ENCODE measurements around the gene LRP2.

LRP2 gene

DNA sequence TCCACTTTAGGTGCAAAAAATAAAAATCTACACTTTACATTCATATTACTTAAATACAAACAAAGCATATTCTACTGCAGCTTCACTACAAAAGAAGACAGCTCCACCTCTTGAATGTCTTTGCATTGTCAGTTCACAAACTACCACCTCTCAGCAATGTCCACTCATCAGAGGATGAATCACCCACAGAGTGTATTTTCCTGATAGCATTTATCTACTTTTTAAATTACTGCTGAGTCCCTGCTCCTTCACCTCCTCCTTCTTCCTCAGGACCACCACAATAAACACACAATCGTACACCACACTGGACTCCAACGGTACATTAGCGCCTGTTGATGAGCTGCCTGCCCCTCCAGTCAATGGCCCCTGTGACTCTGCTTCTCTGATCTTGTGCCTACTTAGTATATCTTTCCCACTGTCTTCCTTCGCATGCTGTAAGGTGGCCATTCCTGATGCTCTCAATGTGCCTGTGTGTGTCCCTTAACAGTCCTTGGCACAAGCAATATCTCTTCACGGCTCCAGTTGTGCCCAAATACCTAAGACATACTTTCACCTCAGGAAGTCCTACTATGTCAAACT lies 172.0 kb downstream of the LRP2 start:
- no peak for DNase-seq (ENCODE audit: low read depth)
- Histone ChIP-seq H3K36me3 (ENCODE audit: control insufficient read depth, insufficient read depth, low read length, severe bottlenecking) (no peaks in the 10 kb centered on the region), H3K4me3 (ENCODE audit: low read length) (no peak overlapping the region), H3K9ac (ENCODE audit: low read length) (no peak overlapping the region), H3K9me3 (ENCODE audit: control insufficient read depth, low read length) (no peaks in the 10 kb centered on the region), H3K4me1 (ENCODE audit: control insufficient read depth, insufficient read depth, low read length) (no peaks in the 10 kb centered on the region), H3K27me3 (replicated peaks; ENCODE audit: control insufficient read depth, insufficient read depth, low read length) (peaks cover 19% of the 10 kb centered on the region)

DNA sequence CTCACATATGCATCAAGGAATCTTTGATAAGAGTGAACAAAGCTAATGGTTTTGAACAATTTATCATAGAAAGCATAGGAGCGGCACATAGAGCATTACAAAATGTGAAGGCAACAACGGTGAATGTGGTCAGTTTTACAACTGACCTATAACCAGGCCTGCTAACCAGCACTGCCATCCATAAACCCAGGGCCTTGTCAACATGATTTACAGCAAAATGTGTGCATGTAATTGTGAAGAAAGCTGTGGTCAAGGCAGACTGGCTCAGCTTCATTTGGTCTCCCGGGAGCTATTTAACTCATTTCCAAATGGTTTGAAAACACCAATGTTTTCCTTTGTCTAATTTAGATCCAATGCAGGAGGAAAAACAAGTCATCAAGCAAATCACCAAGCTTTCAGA lies 173.2 kb downstream of the LRP2 start:
- Histone ChIP-seq H3K9ac (ENCODE audit: low read length) (no peak overlapping the region), H3K27me3 (replicated peaks; ENCODE audit: control insufficient read depth, insufficient read depth, low read length) (peaks cover 22% of the 10 kb centered on the region), H3K4me1 (ENCODE audit: control insufficient read depth, insufficient read depth, low read length) (no peaks in the 10 kb centered on the region), H3K36me3 (ENCODE audit: control insufficient read depth, insufficient read depth, low read length, severe bottlenecking) (no peaks in the 10 kb centered on the region), H3K9me3 (ENCODE audit: control insufficient read depth, low read length) (no peaks in the 10 kb centered on the region), H3K4me3 (ENCODE audit: low read length) (no peak overlapping the region)
- no peak for DNase-seq (ENCODE audit: low read depth)

DNA sequence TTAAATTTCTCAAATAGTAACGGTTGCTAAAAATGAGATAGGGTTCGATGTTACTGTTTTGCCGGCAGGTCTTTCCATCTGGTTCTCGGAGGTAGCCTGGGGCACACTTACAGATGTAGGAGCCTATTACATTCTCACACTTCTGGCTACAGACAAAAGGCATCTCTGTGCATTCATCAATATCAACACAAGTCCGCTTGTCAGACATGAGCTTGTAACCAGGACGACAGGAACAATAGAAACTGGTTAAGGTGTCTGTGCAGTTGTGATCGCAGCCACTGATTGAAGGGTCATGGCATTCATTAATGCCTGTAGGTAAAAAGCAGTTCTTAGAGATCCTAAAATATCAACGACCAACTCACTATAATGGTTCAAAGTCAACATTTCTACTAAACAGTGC lies 176.6 kb downstream of the LRP2 start:
- DNase-seq (ENCODE audit: low read depth): no peak
- Histone ChIP-seq H3K4me1 (ENCODE audit: control insufficient read depth, insufficient read depth, low read length) (no peaks in the 10 kb centered on the region), H3K9me3 (ENCODE audit: control insufficient read depth, low read length) (no peaks in the 10 kb centered on the region), H3K9ac (ENCODE audit: low read length) (no peak overlapping the region), H3K36me3 (ENCODE audit: control insufficient read depth, insufficient read depth, low read length, severe bottlenecking) (no peaks in the 10 kb centered on the region), H3K4me3 (ENCODE audit: low read length) (no peak overlapping the region), H3K27me3 (replicated peaks; ENCODE audit: control insufficient read depth, insufficient read depth, low read length) (peaks cover 26% of the 10 kb centered on the region)

DNA sequence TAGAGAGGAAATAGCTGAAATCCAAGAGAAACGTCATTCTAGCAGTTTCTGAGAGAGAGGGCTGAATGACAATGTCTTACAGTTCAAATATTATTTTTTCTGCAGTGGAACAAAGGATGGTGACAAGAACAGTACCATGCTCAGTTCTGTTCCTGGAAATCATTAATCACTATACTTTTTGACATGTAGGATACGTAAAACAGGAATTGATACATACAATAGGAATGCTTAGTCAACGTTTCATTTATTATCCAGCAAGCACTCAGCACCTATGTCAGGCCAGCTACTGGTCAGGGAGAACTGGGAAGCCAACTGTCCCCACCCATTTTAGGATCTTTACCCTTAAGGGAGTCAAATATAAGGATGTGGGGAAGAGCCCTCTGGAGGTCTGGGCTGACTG lies 178.3 kb downstream of the LRP2 start:
- no peak overlapping the region for H3K9ac ChIP-seq (ENCODE audit: low read length)
- no peak overlapping the region for H3K4me3 ChIP-seq (ENCODE audit: low read length)
- no peak for DNase-seq (ENCODE audit: low read depth)
- no peaks in the 10 kb centered on the region for H3K36me3 ChIP-seq (ENCODE audit: control insufficient read depth, insufficient read depth, low read length, severe bottlenecking)
- no peaks in the 10 kb centered on the region for H3K9me3 ChIP-seq (ENCODE audit: control insufficient read depth, low read length)
- no peaks in the 10 kb centered on the region for H3K4me1 ChIP-seq (ENCODE audit: control insufficient read depth, insufficient read depth, low read length)
- H3K27me3 ChIP-seq (replicated peaks; ENCODE audit: control insufficient read depth, insufficient read depth, low read length): peaks cover 26% of the 10 kb centered on the region

DNA sequence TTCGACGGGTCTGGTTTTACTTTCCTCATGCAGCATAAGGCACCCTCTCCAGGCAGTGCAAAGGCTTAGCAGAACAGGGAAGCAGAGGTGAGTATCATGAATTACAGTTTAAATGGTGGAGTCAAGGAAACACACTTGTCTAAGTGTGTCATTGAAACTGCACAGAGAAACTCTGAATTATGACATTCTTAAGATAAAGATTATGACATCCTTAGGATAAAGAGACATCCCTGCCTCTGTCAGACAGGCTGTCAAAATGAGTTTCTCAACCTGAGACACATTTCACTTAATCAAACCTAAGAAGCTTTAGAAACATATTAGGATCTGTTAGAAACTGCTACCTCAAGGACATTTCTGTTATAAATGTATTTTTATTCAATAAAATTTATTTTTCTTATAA lies 179.8 kb downstream of the LRP2 start:
- Histone ChIP-seq H3K4me3 (ENCODE audit: low read length) (no peak overlapping the region), H3K4me1 (ENCODE audit: control insufficient read depth, insufficient read depth, low read length) (no peaks in the 10 kb centered on the region), H3K9me3 (ENCODE audit: control insufficient read depth, low read length) (no peaks in the 10 kb centered on the region), H3K9ac (ENCODE audit: low read length) (no peak overlapping the region), H3K27me3 (replicated peaks; ENCODE audit: control insufficient read depth, insufficient read depth, low read length) (peaks cover 25% of the 10 kb centered on the region), H3K36me3 (ENCODE audit: control insufficient read depth, insufficient read depth, low read length, severe bottlenecking) (no peaks in the 10 kb centered on the region)
- no peak for DNase-seq (ENCODE audit: low read depth)

DNA sequence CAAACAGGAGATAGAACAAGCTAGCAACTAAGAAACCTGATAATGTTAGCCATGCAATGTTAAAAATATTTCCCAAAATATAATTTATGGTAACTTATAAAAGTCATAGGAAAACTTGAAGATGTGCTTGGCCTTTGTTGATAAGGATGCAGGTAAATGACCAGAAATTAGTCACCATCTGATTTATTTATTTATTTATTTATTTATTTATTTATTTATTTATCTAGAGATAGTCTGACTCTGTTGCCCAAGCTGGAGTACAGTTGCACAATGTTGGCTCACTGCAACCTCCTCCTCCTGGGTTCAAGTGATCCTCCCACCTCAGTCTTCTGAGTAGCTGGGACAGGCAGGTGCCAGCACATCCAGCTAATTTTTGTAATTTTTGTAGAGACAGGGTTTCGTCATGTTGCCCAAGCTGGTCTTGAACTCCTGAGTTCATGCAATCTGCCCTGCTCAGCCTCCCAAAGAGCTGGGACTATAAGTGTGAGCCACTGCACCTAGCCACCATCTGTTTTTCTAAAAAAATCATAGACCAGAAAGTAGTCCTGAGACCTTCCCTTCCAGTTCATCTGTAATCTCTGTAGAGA lies 183.4 kb downstream of the LRP2 start:
- Histone ChIP-seq H3K36me3 (ENCODE audit: control insufficient read depth, insufficient read depth, low read length, severe bottlenecking) (no peaks in the 10 kb centered on the region), H3K4me3 (ENCODE audit: low read length) (no peak overlapping the region), H3K9me3 (ENCODE audit: control insufficient read depth, low read length) (no peaks in the 10 kb centered on the region), H3K27me3 (replicated peaks; ENCODE audit: control insufficient read depth, insufficient read depth, low read length) (peaks cover 8% of the 10 kb centered on the region), H3K4me1 (ENCODE audit: control insufficient read depth, insufficient read depth, low read length) (no peaks in the 10 kb centered on the region), H3K9ac (ENCODE audit: low read length) (no peak overlapping the region)
- no peak for DNase-seq (ENCODE audit: low read depth)

DNA sequence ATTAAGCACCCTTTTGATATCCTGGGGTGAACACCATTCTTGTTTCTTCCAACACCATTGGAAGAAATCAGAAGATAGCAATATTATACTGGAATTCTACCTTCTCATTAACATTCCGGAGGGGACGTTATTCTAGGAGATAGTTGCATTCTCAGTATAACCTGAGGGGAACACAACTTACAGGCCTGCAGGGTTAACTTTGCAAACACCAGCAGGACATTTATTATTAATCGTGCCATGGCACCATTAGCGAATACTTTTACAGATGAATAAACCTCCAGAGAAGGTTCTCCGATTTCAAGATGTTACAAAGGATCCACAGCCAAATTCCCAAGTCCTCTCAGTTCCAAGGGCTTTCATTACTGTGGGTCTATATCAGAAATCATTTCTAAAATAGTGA lies 184.0 kb downstream of the LRP2 start:
- H3K27me3 ChIP-seq (replicated peaks; ENCODE audit: control insufficient read depth, insufficient read depth, low read length): peaks cover 8% of the 10 kb centered on the region
- no peaks in the 10 kb centered on the region for H3K9me3 ChIP-seq (ENCODE audit: control insufficient read depth, low read length)
- DNase-seq (ENCODE audit: low read depth): no peak
- no peaks in the 10 kb centered on the region for H3K4me1 ChIP-seq (ENCODE audit: control insufficient read depth, insufficient read depth, low read length)
- no peak overlapping the region for H3K9ac ChIP-seq (ENCODE audit: low read length)
- no peaks in the 10 kb centered on the region for H3K36me3 ChIP-seq (ENCODE audit: control insufficient read depth, insufficient read depth, low read length, severe bottlenecking)
- no peak overlapping the region for H3K4me3 ChIP-seq (ENCODE audit: low read length)

DNA sequence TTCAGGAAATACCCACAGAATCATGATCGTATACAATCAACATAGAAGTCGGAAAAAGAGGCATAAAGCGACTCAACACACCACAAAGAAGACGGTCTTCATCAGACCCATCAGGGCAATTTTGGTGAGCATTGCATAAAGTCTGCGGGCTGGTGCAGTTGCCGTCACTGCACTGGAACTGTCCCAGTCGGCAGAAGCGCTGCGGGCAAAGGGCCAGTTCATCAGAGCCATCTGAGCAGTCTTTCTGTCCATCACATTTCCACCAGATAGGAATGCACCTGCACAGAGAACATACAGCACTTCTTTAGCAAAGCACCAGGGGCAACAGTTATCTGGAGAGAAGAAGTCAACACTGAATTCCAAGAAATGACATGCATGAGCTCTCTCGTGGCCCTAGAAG lies 187.2 kb downstream of the LRP2 start:
- Histone ChIP-seq H3K4me3 (ENCODE audit: low read length) (no peak overlapping the region), H3K9me3 (ENCODE audit: control insufficient read depth, low read length) (no peaks in the 10 kb centered on the region), H3K36me3 (ENCODE audit: control insufficient read depth, insufficient read depth, low read length, severe bottlenecking) (no peaks in the 10 kb centered on the region), H3K9ac (ENCODE audit: low read length) (no peak overlapping the region), H3K4me1 (ENCODE audit: control insufficient read depth, insufficient read depth, low read length) (no peaks in the 10 kb centered on the region), H3K27me3 (replicated peaks; ENCODE audit: control insufficient read depth, insufficient read depth, low read length) (peaks cover 4% of the 10 kb centered on the region)
- DNase-seq (ENCODE audit: low read depth): no peak

DNA sequence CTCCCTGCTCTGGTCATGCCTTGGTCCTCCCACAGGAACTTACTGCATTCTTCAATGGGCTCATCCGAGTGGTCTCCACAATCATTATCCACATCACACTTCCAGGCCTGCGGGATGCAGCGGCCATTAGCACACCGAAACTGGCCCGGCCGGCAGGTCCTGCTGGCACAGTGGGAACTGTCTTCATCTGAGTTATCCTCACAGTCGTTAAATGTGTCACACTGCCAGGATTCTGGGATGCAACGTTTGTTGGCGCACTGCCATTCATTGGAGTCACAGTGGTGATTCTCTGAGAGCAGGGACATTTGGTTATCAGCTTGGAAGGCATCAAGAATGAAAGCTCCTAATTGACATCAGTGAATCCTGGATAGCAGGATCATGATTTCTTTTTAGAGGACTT lies 188.5 kb downstream of the LRP2 start:
- Histone ChIP-seq H3K4me3 (ENCODE audit: low read length) (no peak overlapping the region), H3K36me3 (ENCODE audit: control insufficient read depth, insufficient read depth, low read length, severe bottlenecking) (no peaks in the 10 kb centered on the region), H3K9me3 (ENCODE audit: control insufficient read depth, low read length) (no peaks in the 10 kb centered on the region), H3K27me3 (replicated peaks; ENCODE audit: control insufficient read depth, insufficient read depth, low read length) (peaks cover 4% of the 10 kb centered on the region), H3K4me1 (ENCODE audit: control insufficient read depth, insufficient read depth, low read length) (no peaks in the 10 kb centered on the region), H3K9ac (ENCODE audit: low read length) (no peak overlapping the region)
- no peak for DNase-seq (ENCODE audit: low read depth)

DNA sequence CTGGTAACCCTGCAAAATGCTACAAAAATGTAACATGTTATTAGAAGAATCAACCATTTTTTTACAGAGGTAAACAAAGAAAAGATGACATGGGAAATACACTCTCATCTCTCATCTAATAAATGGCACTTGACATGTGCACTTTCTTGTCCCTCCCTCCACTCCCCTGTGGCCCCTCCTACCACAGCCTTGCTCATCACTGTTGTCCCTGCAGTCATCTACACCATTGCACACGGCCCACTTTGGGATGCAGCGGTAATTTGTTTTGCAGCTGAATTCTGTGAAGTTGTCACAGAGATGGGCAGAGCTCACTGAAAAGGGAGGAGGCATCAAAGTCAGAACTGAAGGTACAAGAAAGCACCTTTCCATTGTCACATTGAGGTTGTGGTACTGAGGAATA lies 189.4 kb downstream of the LRP2 start:
- H3K4me3 ChIP-seq (ENCODE audit: low read length): no peak overlapping the region
- no peaks in the 10 kb centered on the region for H3K9me3 ChIP-seq (ENCODE audit: control insufficient read depth, low read length)
- no peaks in the 10 kb centered on the region for H3K36me3 ChIP-seq (ENCODE audit: control insufficient read depth, insufficient read depth, low read length, severe bottlenecking)
- DNase-seq (ENCODE audit: low read depth): no peak
- peaks cover 4% of the 10 kb centered on the region for H3K27me3 ChIP-seq (replicated peaks; ENCODE audit: control insufficient read depth, insufficient read depth, low read length)
- no peak overlapping the region for H3K9ac ChIP-seq (ENCODE audit: low read length)
- H3K4me1 ChIP-seq (ENCODE audit: control insufficient read depth, insufficient read depth, low read length): no peaks in the 10 kb centered on the region

DNA sequence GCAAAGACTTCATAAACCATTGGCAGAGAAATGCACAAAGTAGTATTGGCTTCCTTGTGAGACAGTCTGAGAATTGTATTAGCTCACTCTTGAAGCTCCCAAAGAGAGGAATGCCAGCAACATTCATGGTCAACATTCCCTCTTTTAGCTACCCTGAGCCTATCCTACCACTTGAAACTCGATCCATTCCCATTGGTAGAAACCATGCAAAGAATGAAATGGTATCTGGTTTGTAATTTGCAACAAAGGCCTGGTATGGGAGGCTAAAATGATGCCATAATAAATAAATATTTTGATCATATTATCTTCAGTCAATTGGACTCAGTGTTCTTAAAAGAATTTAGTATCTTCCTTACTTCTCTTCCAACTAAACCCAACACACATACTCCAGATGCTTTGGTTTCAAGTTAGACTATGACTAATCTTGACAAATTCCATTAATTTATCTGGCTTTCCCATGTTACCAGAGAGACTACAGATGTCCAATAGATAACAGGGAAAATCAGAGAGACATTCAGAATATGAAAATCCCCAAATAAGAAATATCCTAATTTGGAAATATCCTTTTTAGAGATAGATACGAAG lies 190.1 kb downstream of the LRP2 start:
- no peak for DNase-seq (ENCODE audit: low read depth)
- Histone ChIP-seq H3K9me3 (ENCODE audit: control insufficient read depth, low read length) (no peaks in the 10 kb centered on the region), H3K4me1 (ENCODE audit: control insufficient read depth, insufficient read depth, low read length) (no peaks in the 10 kb centered on the region), H3K4me3 (ENCODE audit: low read length) (no peak overlapping the region), H3K36me3 (ENCODE audit: control insufficient read depth, insufficient read depth, low read length, severe bottlenecking) (no peaks in the 10 kb centered on the region), H3K27me3 (replicated peaks; ENCODE audit: control insufficient read depth, insufficient read depth, low read length) (no peaks in the 10 kb centered on the region), H3K9ac (ENCODE audit: low read length) (no peak overlapping the region)

DNA sequence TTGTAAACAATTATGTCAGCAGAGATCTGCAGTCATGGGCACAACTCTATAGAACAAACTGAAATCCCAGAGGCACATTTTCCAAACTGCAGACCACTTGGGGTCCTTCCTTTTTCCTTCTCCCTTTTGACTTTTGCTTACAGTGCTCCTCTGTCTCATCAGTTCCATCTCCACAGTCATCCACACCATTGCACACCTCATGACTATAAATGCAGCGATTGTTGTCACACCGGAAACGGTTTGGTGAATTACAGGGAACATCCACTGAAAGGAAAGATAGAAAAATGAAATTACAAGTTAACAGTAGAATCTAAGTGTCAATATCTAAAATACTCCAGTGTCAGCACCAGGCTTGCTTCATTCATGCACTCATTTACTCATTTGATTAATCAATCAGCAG lies 196.5 kb downstream of the LRP2 start:
- H3K36me3 ChIP-seq (ENCODE audit: control insufficient read depth, insufficient read depth, low read length, severe bottlenecking): no peaks in the 10 kb centered on the region
- no peak for DNase-seq (ENCODE audit: low read depth)
- H3K4me1 ChIP-seq (ENCODE audit: control insufficient read depth, insufficient read depth, low read length): no peaks in the 10 kb centered on the region

More for the DNA sequence above, 196.5 kb downstream of the LRP2 start:
- Histone ChIP-seq H3K27me3 (replicated peaks; ENCODE audit: control insufficient read depth, insufficient read depth, low read length) (peaks cover 20% of the 10 kb centered on the region), H3K9ac (ENCODE audit: low read length) (no peak overlapping the region), H3K9me3 (ENCODE audit: control insufficient read depth, low read length) (no peaks in the 10 kb centered on the region), H3K4me3 (ENCODE audit: low read length) (no peak overlapping the region)
